NCI-H2171 (cell line): ENCODE results near the gene LPCAT1.

Experiments
- DNase-seq: peaks from one replicate; lab custom pipeline; 2025; lab: John Stamatoyannopoulos, UW

Gene LPCAT1

GRCh38 chr5:1497795-1498622 lies 25.8 kb downstream of the LPCAT1 start:
- no peak for DNase-seq

- DNase-seq: no peak
These were observed 26.4 kb downstream of the LPCAT1 start for GRCh38 chr5:1497242-1497777.

GRCh38 chr5:1495525-1495897 lies 28.2 kb downstream of the LPCAT1 start:
- DNase-seq: no peak

GRCh38 chr5:1494780-1495524 lies 28.8 kb downstream of the LPCAT1 start:
- DNase-seq: no peak

- no peak for DNase-seq
These were observed 29.8 kb downstream of the LPCAT1 start for GRCh38 chr5:1493941-1494340.

GRCh38 chr5:1493413-1493812 lies 30.3 kb downstream of the LPCAT1 start:
- DNase-seq: no peak

- DNase-seq: no peak
These were observed 31.0 kb downstream of the LPCAT1 start for GRCh38 chr5:1492757-1493156.

GRCh38 chr5:1490376-1490775 lies 33.4 kb downstream of the LPCAT1 start:
- no peak for DNase-seq

- DNase-seq: no peak
These were observed 34.0 kb downstream of the LPCAT1 start for GRCh38 chr5:1489754-1490153.

GRCh38 chr5:1488882-1489680 lies 34.7 kb downstream of the LPCAT1 start:
- no peak for DNase-seq

- DNase-seq: no peak
These were observed 36.5 kb downstream of the LPCAT1 start for GRCh38 chr5:1487079-1487764.

- no peak for DNase-seq
These were observed 37.5 kb downstream of the LPCAT1 start for GRCh38 chr5:1486271-1486670.

- no peak for DNase-seq
These were observed 38.1 kb downstream of the LPCAT1 start for GRCh38 chr5:1485579-1486118.

- DNase-seq: no peak
These were observed 38.8 kb downstream of the LPCAT1 start for GRCh38 chr5:1484730-1485578.

- no peak for DNase-seq
These were observed 39.7 kb downstream of the LPCAT1 start for GRCh38 chr5:1483856-1484729.

GRCh38 chr5:1483064-1483463 lies 40.7 kb downstream of the LPCAT1 start:
- no peak for DNase-seq

- no peak for DNase-seq
These were observed 41.8 kb downstream of the LPCAT1 start for GRCh38 chr5:1481959-1482331.

- no peak for DNase-seq
These were observed 42.3 kb downstream of the LPCAT1 start for GRCh38 chr5:1481266-1481958.

GRCh38 chr5:1480806-1481205 lies 43.0 kb downstream of the LPCAT1 start:
- no peak for DNase-seq
